ENCODE results near the gene GAK.

Gene GAK

DNA sequence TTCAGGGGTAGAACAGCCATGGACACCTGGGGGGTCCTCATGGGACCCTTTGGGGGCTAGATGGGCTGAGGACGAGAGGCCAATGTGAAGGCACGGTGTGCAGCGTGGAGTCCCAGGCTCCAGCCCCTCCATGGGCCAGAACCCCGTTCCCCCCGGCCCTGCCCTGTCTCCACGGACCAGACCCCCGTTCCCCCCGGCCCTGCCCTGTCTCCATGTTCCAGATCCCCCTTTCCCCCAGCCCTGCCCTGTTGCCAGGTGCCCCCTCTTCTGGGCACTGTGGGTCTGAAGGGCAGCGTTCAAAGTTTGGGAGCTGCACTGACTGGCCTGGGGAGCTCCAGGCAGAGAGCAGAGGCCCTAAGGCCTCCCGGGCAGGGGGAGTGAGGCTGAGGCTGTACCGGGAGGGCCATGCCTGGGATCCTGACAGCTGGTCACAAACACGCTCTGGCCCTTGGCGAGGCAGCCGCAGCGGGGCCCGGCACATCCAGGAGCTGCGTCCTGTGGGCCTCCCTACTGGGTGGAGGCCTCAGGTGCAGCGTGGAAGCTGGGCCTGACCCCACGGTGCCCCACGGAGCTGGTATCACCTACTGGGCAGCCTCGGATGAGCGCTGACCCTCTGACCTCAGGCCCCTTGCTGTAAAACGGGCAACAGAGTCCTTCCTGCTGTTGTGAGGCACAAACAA, 32.4 kb upstream of the GAK start:
- no peak for DNase-seq

DNA sequence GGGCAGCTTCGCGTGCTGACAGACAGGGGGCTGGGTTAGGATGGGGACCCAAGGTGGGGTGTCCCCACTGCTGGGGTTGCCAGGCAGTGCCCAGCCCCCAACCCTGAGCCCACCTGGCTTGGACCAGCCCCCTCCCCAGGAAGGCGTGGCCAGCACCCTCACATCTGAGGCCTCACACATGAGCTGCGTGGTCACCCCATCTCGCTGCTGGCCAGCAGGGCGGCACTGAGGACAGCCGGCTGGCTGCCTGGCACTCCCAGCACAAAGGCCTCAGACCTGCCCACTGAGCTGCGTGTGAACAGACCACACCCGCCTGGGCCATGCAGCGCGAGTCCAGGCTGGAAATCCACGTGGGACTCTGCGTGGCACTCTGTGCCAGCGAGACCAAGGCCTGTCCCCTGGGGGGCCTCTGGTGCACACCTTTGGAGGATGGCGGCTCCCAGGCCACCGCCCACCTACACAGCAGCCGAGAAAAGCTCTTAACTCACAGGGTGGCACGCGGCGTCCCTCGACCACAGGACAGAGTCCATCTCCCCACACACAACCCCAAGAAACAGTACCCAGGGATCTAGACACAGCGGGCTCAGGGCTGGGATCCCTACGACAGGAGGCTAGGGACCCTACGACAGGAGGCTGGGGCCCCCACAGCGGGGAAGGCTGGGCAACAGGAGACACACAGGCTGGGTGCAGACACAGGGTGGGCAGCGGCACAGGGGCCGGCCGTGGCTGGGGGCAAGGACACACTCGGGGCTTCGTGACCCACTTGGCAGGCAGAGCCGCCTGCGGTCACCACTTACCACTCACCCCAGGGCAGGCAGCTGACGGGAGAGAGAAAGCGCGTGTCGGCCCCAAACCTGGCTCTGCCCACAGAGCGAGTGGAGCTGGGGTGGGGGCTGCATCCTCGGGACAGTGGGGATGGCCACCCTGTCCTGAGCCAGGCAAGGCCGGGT, 31.4 kb upstream of the GAK start:
- DNase-seq: no peak

DNA sequence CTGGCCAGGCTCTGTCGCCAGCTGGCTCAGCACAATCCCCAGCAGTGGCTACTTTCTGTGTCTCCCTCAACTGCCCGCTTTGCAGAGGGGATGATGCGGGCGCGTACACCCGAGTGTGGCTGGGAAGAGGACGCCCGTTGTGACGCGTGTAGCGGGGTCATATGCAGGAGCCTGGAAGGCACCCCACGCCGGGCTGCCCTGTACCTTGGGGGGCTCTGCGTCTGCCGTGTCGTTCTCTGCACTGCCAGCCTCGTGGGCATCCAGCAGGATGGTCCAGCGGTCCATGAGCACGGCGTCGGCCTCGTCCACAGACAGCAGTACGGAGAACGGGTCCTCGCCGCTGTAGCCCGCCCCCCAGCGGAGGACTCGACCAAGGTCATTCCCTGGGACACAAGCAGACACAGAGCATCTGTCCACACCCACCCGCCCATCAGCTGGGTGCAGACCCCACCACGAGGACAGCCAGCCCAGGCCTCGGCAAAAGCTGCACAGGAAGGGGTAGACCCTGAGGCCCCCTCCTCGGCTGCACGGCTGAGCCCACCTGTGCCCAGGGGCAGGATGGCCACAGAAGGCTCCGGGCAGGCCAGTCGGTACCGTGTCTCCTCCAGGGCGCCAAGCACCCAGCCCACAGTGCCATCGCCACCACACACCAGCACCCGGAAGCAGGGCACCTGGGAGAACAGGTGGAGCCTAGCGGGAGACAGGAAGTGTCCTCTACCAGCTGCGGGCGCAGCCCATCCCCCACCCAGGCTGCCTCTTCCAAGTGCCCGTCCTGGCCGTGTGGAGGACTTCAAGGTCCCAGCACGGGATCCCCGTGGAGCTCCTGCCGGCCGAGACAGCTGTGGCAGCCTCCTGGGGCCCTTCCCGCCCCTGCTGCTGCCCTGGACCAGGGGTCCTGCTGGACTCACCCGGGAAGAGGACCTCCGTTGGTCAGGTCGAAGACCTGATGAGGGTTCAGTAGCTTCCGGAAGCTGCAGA, 30.4 kb upstream of the GAK start:
- peak; percentile 24 for DNase-seq

DNA sequence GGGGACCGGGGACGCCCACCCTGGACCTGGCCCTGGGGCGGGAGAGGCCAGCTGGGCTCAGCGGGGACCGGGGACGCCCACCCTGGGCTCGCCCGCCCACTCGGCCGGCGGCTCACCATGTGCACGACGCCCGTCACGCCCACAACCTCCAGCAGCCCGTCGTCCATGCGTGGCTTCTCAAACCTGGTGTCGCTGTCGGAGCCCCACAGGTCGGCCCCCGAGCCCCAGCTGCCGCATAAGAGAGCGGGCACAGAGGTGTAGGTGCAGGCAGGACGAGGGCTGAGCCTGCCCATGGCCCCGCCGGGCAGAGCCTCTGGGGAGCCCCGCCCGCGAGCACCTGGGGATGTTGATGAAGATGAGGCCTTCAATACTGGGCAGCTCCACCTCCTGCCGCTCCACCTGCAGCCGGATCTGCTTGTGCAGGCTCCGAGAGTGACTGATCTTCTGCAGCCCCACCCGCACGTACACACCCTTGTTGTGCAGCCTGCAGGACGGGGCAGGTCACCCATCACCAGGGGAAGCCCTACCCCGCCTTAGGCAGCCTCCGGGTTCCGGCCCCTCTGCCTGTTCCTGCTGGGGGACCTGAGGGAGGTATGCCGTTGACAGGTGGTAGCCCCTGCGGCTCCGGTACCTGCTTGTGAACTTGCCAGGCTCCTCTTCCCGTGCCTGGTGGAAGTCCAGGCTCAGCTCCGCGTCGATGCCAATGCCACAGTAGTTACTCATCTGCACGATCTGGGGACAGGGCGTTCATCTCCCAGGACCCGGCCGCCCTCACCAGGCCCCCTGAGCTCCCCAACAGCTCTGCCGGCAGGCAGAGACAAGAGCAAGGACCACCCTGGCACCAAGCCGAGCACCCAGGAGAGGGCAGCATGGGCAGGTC, 29.5 kb upstream of the GAK start:
- DNase-seq: peak; percentile 45

DNA sequence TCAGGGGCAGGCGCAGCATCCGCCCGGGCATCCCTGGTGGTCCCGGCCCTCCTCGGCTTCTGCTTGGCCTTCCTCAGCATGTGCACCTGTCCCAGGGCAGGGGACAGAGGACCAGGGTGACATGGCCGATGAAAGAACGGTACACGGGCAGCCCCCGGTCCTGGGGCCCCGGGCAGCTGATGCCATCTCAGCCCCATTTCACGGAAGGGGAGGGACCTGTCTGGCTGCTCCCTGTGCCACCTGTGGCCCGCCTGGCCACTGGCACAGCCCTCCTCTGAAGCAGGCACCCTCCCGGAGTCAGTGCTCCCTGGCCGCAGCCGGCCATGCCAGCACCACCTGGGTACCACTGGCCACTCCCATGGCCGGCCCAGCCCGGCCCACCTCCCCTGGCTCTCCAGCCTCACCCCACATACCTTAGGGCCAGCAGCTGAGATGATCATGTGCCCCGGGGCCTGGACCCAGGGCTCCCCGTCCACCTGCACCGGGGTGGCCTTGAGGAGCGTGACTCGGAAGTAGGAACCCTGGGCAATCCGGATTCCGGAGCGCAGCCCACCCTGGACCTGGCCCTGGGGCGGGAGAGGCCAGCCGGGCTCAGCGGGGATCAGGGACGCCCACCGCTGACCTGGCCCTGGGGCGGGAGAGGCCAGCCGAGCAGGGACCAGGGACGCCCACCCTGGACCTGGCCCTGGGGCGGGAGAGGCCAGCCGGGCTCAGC, 28.7 kb upstream of the GAK start:
- peak; percentile 41 for DNase-seq

DNA sequence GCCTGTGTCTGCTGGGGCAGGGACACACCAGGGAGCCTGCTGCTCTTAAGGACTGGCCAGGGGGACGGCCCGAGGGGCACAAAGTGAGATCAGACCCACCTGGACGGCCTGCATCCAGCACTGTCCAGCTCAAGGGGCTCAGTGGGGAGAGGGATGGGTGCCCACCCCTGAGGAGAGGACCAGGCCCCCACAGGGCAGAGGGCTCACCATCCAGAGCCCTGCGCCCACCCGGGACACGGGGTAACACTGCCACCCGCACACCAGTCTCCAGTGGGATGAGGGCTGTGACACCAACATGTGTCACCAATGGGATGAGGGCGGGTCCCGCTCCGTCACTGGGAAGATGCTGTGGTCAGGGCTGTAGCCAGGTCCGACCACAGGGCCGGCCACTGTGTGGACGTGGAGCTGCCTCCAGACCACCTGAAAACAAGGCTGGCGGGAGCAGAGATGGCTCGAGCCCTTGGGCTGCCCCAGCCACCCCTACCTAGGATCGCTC, 28.1 kb upstream of the GAK start:
- peak; percentile 44 for DNase-seq

DNA sequence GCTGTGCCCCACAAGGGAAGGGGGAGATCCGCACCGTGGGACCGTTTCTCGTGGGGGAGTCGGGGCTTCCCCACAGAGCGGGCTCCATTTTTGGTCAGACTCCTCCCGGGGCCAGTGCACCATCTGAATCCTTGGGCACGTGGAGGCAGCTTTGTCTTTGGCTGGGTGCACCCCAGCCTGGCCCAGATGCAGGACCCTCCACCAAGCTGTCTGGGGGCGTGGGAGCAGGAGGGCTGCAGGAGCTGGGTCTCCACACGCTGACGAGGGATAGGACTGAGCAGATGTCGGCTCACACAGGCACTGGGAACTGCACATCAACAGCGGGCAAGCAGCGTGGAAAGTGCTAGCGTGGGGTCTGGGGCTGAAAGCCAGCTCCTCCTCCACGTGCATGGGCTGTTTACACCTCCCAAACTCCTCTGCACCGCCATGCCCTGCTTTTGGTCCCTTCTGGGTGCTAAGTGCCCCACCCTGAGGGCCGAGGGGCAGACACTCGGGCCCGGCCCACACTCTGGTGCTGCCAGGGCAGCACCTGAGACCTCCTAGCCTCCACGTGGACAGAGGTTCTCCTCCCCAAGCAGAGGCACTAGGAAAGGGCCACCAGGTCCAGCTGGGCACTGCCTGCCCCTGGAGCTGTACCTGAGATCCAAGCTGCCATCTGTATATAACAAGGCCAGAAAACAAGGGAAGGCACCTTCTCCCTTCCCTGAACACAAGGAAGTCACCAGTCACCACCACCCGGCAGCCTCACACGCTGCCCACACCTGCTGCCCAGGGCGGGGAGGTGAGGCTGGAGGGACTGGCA, 27.4 kb upstream of the GAK start:
- peak; percentile 22 for DNase-seq

DNA sequence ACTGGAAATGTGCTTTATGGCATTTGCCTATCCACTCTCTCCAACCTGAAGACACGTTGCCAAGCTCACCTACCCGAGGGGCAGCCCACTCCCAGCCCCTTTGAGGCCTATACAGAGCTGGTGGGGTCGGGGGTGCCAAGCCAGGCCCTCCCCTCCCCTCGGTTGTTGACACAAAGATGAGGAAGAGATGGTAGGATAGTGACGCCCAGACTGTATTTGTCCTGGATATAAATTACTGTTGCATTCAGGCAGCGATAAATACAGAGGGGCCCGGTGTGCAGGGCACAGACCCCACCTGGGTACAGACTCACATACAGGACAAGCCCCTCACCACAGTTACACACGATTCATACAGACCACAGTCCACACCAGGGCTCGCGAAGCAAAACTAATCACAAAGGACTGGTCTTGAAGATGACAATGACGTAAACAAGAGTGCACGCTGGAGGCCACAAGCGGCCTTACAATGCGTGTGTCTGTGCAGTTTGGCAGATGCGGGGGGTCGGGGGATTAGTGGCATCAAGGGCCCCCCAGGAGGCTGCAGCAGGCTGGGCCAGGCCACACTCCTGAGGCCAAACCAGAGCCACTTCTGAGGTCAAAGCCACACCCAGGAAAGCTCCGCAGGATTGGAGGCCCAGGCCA, 26.7 kb upstream of the GAK start:
- DNase-seq: no peak

DNA sequence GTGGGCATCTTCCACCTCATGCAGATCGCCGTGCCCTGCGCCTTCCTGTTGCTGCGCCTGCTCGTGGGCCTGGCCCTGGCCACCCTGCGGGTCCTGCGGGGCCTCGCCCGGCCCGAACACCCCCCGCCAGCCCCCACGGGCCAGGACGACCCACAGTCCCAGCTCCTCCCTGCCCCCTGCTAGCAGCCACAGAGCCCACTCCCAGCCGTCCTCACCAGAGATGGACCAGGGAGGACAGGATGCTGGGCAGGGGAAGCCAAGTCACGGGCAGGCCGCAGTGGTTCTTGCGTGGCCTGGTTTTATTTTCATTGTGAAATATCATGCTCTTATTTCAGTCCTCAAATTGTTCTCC, 26.2 kb upstream of the GAK start:
- peak; percentile 39 for DNase-seq

DNA sequence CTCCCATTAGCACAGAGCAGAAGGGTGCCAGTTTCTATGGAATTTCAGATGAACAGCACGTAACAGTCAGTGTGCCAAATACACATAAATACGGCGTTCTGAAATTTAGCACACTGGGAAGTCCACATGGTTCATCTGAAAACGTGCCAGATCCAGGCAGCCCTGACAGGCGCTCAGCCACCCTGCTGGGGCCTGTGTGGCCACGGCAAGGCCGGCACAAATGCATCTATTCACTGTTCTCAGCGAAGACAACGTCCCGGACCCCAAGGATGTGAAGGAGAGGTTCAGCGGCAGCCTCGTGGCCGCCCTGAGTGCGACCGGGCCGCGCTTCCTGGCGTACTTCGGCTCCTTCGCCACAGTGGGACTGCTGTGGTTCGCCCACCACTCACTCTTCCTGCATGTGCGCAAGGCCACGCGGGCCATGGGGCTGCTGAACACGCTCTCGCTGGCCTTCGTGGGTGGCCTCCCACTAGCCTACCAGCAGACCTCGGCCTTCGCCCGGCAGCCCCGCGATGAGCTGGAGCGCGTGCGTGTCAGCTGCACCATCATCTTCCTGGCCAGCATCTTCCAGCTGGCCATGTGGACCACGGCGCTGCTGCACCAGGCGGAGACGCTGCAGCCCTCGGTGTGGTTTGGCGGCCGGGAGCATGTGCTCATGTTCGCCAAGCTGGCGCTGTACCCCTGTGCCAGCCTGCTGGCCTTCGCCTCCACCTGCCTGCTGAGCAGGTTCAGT, 25.6 kb upstream of the GAK start:
- peak; percentile 32 for DNase-seq

DNA sequence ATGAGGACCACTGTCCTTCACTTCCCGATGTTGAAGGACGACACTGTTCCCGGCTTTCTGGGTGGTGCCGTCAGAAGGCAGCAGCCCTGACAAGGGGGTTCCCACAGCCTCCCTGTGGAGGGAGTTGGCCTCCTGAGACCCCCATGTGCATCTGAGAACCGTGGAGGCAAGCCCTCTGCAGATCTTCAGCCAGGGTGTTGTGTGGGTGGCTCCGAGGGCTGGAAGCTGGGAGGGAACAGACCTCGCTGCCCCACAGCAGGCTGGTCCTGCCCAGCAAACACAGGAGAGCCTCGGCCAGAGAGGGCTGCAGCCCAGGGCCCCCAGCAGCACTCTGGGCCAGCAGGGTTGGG, 25.1 kb upstream of the GAK start:
- DNase-seq: peak; percentile 23

DNA sequence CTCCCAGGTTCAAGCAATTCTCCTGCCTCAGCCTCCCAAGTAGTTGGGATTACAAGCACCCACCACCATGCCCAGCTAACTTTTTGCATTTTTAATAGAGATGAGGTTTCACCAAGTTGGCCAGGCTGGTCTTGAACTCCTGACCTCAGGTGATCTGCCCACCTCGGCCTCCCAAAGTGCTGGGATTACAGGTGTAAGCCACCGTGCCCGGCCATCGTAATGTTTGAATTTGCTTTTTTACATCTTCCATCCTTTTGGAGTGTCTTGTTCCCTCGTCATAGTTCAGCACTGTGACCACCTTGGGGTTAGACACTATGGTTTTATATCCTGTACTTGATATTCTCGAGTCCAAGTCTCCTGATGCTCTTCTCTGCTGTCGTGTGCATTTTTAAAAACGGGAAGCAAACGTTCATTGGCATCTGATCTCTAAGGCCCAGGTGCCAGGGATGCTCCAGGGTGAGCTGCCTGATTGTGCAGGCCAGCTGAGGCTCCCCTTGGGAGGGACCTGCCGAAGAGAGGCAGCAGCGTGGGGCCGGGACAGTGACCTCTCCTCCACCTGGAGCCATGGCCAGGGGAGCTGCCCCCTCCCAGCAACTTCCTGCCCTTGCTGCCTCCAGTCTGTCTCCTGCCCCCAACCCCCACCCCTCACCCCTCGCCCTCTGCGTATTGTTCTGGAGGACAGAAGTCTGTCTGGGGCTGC, 24.6 kb upstream of the GAK start:
- no peak for DNase-seq

DNA sequence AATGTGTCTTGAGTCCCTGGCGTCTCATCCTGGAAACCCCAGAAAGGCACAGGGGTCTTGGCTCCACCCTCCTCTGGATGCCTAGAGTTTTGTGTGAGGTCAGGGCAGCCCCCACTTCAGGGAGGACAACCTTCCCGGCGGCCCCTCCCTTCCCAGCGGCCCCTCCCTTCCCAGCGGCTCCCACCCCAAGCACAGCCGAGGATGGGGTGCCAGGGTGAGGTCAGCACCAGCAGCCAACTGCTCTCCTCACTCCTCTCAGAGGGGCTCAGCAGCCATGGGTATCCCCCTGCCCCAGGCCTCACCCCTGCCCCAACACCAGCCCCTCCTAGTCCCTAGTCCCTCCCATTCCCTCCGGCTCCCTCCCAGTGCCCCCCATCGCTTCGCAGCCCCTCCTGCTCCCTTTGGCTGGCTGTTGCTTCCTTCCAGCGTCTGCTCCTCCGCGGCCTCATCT, 23.8 kb upstream of the GAK start:
- DNase-seq: peak; percentile 21

DNA sequence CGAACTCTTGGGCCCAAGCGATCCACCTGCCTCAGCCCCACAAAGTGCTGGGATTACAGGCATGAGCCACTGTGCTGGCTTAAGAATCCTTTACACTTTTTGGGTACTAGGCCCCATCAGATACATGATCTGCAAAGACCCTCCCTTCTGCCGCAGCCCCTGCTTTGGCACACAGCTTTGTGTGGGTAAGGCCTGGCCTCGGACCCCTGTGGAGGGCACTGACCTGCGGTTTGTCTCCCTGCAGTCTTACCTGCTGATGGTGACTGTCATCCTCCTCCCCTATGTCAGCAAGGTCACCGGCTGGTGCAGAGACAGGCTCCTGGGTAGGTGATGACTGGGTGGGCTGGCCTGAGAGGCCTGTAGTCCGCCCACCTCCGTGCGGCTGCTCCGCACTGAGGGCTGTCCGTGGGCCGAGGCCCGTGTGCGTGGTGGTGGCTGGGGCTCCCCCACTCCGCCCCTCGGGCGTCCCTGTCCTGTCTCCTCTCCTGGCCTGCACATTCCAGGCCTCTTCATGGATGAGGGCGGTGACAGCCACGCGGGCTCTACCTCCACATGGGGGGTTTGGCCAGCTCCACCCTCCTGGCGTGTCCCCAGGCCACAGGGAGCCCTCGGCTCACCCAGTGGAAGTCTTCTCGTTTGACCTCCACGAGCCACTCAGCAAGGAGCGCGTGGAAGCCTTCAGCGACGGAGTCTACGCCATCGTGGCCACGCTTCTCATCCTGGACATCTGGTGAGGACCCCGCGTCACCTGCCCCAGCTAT, 23.2 kb upstream of the GAK start:
- peak; percentile 37 for DNase-seq

DNA sequence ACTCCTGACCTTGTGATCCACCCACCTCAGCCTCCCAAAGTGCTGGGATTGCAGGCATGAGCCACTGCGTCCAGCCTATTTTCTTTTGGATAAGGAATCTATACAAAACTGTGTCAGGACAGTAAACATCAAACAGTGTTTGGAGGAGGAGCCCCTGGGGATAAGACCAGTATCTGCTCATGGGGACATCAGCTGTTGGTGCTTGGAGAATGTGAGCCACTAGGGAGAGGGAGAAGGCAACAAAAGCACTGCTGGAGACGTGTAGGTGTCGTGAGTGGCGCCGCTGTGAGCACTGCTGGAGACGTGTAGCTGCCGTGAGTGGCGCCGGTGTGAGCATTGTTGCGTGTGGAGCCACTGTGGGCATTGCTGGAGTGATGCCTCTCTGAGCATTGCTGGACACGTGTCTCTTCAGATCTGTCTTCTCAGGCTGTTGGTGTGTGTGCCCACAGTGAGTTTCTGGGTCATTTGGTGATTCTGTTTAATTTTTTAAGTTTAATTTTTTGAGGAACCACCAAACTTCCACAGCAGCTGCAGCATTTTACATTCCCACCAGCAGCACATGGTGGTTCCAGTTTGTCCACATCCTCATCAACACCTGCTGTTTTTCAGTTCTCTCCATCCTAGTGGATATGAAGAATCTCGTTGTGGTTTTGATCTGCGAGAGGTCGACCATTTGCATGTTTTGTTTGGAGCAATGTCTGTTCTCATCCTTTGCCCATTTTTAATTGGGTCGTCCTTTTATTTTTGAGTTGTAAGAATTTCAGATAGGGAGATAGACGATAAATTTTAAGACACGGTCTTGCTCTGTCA, 22.3 kb upstream of the GAK start:
- DNase-seq: peak; percentile 37

DNA sequence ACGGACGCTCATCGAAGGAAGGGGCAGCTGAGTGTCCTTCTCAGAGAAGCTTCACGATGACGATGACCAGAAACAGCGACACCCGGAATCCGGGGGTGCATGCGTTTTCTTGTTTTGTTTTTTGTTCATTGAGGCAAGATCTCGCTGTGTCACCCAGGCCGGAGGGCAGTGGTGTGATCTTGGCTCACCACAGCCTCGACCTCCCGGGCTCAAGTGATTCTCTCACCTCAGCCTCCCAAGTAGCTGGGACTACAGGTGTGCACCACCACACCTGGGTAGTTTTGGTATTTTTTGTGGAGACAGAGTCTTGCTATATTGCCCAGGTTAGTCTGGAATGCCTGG, 21.4 kb upstream of the GAK start:
- no peak for DNase-seq
